ENCODE measurements around the gene FOXP4.

FOXP4 gene

DNA sequence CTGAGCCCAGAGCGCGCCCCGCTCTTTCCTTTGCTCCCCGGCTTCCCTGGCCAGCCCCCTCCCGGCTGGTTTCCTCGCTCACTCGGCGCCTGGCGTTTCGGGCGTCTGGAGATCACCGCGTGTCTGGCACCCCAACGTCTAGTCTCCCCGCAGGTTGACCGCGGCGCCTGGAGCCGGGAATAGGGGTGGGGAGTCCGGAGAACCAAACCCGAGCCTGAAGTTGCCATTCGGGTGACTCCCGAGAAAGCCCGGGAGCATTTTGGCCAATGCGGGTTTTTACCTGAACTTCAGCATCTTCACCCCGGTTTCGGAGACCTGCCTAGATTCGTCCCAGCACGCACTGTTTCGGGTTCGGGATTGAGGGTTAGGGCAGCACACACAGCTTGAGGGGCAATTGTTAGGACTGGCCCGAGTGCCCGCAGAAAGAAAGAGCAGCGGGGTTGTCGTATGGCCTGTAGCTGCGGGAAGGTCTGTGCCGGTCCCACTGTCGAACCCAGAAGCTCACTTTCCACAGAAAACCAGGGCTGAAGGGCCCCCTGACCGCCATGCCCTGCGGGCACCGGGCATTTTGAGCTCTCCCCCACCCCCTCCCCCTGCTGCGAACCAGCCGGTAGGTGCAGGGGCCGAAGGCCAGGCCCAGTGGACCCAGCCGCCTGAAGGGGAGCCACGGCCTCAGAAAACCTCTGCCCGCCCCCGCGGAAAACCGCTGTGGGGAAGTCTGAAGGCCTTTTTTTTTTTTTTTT is 2.1 kb downstream of the FOXP4 start:
- no peak for DNase-seq

DNA sequence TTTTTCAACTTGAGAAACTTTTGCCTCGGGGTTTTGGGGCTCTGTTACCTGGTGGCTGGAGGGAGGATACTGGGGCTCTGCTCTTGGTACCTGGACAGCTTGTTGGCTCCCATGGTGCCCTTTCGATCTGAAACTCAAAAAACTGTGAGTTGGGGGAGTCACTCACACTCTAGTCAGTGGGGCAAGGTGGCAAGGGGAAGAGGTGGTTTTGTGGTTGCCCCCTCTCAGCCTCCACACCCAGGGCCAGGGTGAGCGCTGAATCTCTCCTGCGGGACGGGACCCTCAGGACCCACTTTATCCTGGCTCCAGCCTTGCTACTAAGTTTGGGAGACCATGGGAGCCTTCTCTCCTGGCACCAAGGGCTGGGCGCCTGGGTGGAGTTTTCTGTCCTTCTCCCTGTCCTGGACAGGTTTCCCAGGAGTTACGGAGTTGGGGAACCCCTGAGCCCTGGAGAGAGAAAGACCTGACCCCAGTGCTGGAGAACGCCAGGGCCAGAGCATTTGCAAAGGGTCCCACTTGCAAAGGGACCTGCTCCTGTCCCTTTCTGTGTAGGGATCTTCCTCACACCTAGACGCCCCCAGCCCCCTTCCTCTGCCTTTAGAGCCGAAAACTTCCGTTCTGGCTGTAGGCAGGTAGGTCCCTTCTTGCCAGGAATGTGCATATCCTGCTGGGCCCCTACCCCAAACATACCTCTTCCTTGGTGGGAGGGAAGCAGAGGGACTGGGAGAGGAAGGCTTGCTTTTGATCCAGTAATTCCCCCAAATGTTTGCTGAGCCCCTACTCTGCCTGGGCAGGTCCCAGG is 2.9 kb downstream of the FOXP4 start:
- DNase-seq: no peak

DNA sequence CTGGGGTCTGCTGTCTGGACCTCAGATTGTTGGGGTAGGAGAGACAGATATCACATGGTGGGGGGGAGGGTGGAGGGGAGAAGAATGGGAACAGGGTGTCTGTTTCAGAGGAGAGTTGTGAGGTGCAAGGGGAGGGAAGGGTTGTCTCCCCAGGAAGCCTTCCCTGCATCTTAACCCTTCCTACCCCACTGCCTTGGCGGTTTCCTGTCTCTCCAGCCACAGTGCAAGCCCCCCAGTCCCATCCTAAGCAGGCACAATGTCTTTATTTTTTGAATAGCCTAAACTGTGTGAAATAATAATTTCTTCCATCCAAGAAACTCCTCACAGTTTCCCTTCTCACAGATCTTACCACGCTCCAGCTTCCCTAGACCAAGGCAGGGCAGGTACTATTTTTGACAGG is 3.5 kb downstream of the FOXP4 start:
- no peak for DNase-seq

DNA sequence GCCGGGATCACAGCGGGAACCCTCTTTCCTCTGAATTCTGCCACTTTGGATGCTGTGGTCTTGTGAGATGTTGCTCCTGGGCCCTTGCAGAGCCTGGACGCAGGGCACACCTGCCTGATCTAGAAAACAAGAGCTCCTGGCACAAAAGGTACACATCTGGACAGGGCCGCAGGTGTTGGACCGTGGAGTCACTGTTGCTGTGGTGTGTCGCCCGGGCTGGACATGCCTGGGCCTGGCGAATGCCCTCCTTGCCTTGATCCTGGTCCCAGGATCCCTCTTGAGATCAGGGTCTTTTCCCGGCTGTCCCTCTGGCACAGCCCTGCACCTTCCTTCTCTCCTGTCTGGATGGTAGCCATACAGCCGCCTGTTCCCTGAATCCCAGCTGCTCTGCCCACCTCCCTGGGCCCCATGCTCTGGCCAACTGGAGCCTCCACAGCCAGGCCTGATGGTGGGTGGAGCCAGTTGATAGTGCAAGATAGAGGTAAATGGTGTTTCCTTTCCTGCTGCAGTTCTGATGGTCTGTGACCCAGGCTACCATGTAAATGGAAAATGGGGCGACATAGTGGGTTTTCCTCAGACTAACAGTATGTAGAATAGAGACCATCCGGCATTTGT is 5.0 kb downstream of the FOXP4 start:
- no peak for DNase-seq

DNA sequence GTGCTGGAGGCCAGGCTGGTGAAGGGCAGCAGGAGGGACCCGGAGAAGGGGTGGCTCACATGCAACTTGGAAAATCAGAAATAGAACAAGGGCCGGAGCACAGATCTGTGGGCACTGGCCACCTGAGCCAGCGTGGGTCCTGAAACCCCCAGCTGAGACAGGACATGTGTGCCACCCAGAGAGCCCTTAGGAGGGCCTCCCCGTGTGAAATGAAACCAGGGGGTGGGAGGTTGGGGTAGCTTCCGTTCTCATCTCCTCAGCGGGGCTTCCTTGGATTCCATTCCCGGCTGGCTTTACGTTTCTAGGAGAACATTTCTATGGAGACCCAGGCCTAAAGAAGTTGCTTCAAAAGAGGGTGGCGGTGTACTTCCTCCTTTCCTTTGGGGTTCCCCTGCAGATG is 5.7 kb downstream of the FOXP4 start:
- no peak for DNase-seq

DNA sequence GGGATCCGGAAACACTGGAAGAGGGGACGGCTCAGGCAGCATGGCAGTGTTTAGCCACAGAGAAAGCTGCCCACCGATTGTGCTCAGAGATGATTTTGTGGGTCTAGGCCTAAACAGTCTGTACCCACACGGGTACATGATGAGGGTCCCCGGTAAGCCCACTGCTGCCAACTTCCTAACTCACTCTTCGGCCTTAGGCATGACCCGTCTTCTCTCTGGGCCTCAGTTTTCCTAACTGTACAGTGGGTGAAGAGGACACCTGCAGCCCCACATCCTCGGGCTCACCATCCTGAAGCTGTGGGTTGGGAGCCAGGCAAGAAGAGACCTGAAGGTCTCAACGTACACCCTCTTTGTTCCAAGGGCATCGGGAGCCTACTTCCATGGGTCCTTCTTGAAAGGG is 6.5 kb downstream of the FOXP4 start:
- no peak for DNase-seq

DNA sequence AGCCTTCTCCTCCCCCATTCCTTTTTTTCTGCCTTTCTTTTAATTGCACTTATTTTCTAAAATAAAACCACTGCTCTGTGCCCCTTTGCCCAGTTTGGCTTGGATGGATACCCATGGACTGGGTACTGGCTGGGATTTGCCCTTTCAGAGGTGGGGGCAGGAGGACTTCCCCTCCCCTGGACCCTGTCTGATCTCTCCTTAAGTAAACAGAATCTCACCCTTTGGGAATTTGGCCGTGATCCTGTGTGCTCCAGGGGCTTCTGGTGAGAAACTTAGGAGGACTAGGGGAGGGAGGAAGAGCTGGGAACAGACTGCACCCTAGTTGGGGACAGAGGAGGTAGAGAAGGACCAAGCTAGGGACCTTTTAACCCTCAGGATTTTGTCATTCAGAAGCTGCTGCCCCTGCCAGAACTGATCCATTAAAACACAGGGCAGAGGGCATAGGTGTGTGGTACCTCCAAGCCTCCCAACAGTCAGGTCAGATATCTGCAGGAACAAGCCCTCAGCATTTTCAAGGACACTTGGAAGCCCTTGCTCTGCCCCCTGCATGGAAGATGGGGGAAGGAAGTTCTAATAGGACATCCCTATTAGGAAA is 7.3 kb downstream of the FOXP4 start:
- DNase-seq: no peak

DNA sequence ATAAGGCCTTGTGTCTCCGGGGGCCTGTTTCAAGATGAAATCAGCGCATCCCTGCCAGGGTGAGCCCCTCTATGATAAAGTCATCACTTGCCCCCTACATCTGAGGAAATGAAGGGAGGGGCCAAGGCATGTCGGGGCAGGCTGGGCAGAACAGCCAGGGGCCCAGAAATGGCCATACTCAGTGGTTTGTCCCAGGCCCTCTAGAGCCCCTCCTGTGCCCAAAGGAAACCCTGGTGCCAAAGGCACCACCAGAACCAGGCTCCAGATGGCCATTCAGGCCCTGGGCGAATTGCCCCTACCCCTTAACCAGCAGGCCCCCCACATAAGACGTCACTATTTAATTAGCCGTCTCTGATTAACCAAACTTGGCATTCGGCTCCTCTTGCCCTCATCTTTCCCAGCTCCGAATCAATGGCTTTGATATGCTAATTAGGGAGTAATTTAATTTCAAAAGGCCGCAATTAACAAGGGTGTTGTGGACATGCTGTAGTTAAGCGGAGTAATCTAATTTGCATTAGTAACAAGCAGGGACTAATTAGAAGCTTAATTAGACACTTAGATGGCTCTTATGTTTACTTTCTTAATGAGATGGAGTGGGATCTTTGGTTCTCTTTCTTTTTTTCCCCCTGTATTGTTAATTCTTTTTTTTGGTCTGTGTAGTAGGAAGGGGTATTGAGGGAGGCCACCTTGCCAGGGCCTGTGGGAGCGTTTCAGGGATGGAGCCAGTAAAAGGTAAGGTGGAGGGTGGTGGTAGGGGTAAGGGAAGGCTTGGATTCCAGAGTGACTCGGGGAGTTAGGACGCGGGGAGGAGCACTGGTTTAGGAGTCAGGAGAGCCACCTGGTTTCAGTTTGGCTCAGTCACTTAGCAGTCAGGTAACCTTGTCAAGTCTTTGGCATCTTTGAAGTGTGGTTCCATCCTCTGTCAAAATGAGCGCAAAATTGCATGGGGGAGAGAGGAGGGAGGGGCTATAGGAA is 9.4 kb downstream of the FOXP4 start:
- DNase-seq: no peak

DNA sequence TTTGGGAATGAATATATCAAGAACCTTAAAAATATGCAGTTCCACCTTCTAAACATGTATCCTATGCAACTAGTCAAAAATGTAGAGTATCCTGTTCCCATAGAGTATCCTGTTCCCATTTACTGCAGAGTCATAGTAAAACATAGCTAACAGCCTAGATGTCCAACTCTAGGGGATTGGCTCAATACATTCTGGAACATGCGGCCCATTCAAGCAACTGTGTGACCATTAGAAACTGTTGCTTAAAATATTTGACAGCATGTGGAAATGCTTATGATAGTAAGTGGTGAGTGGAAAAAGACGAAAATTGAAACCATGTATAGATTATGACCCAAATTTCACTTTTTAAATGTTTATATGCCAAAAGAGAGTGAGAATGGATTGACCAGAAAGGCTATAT is 11.2 kb downstream of the FOXP4 start:
- DNase-seq: no peak

DNA sequence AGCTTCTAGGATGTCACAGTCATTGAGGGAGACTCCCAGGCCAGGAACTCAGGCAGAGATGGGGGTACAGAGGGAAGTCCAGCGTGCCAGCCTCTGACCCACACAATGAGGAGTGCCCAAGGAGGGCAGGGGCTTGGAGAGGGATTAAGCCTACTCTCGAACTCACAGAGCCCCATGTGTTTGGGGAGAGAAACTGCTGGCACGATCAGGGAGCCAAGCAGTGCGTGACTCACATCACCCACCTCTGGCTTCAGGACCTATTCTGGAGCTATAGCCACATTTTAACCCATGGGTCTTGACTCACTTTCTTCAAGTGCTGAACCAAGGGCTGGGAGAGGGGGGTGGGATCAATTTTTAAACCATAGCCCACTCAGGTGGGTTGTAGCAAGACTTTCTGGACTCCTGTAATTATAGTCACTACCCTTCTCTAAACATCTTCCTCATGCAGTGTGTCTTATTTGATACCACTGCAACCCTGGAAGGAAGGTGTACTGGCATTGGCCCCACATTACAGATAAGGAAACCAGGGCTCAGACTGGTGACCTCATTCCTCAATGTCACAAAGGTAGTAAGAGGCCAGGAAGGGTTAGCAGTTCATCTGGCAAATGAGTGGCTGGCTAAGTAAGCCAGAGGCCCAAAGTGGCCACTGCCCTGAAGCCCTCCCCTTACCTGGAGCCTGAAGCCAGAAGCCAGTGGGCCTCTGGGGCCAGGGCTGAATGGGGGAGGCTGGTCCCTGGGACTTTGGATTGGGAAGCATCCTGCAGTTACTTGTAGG is 12.0 kb downstream of the FOXP4 start:
- no peak for DNase-seq

DNA sequence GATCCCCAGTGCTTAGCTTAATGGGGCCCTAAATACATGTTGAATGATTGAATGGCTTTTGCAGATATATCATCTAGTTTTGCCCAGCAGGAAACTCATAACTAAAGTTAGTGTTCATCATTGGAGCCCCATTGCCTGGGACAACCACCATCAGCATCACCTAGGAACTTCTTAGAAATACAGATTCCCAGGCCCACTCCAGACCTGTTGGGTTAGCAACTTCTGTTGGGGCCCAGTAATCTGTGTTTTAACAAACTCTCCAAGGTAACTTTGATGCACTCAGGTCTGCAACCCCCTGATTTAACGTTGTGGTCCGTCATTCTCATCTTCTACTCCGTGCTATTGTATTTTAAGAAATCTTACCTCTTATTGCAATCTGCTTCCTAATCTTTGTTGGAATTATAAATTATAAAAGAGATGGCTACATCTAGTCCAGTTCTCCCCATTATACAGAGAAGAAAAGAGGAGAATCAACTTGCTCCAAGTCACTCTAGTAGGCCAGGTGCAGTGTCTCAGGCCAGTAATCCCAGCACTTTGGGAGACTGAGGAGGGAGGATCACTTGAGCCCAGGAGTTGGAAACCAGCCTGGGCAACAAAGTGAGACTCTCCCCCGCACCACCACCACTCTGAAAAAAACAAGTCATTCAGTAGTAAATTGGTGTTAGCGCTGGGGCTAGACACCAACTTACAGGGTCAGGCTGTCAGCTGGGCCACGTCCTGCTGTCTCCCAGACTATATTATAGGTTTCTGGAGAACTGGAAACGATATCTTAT is 13.7 kb downstream of the FOXP4 start:
- no peak for DNase-seq

DNA sequence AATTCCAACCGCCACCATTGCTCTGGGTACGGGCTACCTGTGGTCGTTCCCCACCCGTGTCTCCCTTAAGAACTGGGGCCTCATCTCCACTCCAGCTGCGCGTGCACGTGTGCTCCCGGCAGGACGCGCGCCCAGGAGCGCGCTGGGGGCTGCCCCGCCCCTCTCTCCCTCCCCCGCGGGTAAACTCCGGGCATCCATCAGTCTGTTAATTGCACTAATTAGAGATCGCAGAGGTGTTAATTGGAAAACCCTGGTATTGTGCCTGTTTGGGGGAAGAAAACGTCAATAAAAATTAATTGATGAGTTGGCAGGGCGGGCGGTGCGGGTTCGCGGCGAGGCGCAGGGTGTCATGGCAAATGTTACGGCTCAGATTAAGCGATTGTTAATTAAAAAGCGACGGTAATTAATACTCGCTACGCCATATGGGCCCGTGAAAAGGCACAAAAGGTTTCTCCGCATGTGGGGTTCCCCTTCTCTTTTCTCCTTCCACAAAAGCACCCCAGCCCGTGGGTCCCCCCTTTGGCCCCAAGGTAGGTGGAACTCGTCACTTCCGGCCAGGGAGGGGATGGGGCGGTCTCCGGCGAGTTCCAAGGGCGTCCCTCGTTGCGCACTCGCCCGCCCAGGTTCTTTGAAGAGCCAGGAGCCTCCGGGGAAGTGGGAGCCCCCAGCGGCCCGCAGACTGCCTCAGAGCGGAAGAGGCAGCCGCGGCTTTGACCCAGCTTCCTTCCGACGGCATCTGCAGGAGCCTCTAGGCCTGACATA is 14.4 kb downstream of the FOXP4 start:
- no peak for DNase-seq

DNA sequence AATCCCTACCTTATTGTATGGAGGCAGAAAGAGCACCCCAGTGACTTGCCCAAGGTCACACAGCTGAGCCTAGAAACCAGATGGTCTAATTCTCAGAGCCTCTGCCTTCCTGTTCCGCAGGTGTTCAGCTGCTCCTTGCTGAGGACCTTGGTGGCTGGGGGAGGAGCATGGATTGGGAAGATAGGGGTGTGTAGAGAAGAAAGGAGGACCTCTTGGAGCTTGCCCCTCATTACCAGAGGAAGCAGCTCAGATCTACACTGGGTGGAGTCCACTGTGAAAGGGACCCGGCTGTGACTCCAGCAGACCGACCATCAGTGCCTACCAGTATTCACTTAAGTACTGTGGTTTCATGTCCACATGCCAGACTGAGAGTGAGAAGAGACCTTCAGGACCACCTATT is 15.2 kb downstream of the FOXP4 start:
- no peak for DNase-seq

DNA sequence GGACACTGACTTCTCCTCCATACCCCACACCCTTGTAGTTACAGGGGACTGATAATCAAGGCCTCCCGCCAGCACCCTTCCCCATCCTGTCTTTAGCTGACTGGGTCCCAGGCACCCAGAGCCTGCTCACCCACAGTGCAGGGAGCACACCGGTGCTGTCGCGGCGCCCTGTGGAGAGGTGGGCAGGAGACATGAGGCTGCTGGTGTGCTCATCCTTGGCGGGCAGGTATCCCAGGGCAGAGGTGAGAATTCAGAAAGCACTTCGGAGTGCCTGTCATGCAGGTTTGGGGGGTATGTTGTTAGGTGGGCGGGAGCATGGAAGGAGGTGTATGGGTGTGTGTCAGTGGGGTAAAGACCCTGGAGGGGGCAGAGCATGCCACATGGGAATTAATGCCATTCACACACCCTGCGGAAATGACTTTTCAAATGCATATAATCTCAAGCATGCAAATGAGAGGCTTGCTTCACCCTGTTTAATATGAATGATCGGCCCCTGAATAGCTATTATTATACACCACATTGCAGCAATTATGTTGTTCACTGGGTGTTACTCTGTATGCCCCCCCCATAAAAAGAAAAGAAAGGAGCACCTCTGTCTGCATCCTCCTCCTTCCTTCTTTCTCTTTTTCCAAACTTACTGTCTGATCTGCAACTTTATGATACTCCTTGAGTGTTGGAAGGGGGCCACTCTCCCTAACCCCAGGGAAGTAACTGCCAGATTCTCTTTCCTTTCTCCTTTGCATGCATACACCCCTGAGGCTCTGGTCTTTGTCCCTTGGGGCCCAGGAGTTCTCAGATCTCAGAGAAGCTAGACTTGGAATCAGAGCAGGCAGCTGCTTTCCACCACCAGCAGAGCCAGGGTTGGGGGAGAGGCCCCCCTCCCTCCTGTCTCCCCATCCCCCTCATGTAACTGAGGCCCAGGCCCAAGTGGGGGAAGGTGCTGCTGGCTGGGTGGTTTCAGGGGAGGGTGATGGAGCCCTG is 16.0 kb downstream of the FOXP4 start:
- DNase-seq: no peak

DNA sequence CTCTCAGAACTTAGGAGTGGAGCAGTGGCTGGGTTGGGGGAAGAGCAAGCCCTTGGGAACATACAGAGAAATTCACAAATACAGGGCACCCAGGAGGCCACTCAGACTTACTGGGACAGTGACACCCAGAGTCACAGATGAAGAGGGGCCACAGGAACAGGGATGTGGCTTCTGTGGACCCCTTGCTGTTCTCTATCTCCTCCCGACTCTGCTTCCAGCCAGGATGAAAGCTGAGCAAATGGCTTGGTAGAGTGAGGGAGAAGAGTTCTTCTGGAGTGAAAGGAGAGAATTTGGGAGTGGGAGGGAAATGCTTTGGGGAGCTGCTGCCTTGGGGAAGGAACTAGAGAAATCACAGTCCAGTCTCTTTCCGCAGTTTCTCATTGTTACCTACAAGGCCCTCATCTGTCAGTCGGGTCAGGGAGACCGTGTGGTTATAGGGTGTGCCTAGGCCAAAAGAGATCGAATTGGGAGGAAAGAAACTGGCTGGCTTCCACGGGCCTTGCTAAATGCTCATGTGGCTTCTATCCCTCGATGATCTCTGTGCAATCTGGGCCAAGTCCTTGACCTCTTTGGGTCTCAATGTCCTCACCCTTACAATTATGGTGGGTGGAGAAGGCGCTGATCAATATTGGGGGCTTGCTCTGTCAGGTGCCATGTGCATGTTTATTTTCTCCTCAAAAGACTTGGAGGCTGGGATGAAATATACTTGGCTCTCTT is 17.0 kb downstream of the FOXP4 start:
- no peak for DNase-seq

DNA sequence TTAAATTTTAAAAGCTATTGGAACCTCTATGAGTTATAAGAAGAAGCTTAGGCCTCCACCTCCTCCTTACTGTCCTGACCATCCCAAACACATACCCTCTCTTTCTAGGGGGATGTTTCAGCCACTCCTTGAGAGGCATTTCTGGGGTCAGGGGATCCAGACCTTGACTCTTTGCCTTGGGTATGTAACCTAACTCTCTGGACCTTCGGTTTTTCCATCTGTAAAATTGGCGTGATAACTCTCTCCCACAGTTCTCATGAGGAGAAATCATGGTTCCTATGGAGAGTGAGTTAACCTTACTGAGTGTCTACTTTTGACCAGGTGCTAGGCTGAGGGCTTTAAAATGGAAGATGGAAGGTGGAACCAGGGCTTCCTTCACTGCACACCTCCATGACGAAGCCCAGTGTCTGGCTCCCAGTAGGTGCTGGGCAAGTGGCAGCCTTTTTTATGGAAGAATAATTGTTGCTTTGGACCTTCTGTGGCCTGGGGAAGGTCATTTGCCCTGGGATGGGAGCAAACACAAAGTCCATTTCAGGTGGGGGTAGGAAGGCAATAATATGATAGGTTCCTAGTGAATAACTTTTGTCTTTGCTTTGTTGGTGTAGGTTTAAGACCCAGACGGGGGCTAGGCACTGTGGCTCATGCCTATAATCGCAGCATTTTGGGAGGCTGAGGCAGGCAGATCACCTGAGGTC is 18.4 kb downstream of the FOXP4 start:
- DNase-seq: no peak

DNA sequence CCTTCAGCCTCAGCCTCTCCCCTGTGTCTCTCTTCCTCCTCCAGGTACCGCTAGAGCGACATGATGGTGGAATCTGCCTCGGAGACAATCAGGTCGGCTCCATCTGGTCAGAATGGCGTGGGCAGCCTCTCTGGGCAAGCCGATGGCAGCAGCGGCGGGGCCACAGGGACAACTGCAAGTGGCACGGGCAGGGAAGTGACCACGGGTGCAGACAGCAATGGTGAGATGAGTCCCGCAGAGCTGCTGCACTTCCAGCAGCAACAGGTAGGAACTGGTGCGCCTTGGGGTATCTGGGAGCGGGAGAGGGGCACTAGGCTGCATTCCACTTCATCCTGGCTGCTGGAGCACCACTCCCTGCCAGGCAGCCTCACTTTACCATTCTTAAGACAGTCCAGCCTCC is 19.5 kb downstream of the FOXP4 start:
- no peak for DNase-seq

Data from cerebellar nuclear complex (tissue), 1 donor.